ENCODE measurements around the gene CR1. TPM values are rescaled to one million over a fixed set of nuclear protein-coding genes. Genes with fewer than 3 reads are reported as not detected.

Gene CR1
- polyA plus RNA-seq, 1 experiment, result not detected

- POLR2A ChIA-PET, result no interaction called here
- no peak overlapping the region for H3K4me3 ChIP-seq (ENCODE audit: low read depth, low read length)
- H3K27me3 ChIP-seq (ENCODE audit: control insufficient read depth, insufficient read depth, low read length), result peaks cover 10% of the 10 kb centered on the region
- DNase-seq (ENCODE audit: low read depth, low spot score), result no peak
- H3K27ac ChIP-seq (ENCODE audit: low read depth, low read length), result no peak overlapping the region
- peaks cover 7% of the 10 kb centered on the region; the same call in 1 of the 2 replicates for H3K9me3 ChIP-seq (ENCODE audit: control insufficient read depth, insufficient read depth, low read length)
- no peak for TF ChIP-seq CTCF (IDR thresholded peaks at IDR 0.05; ENCODE audit: low read depth, low read length)
- CTCF ChIA-PET, result interaction anchor here (1.3 kb wide), 1 partner anchor 27 kb away, joined by 3 read pairs; no protein-coding TSS in a partner anchor
Observed at GRCh38 chr1:207647671-207648333, 151.8 kb downstream of the CR1 start.

- Histone ChIP-seq H3K27ac (ENCODE audit: low read depth, low read length) (no peak overlapping the region), H3K9me3 (ENCODE audit: control insufficient read depth, insufficient read depth, low read length) (peaks cover 7% of the 10 kb centered on the region; the same call in 1 of the 2 replicates), H3K4me3 (ENCODE audit: low read depth, low read length) (no peak overlapping the region), H3K27me3 (ENCODE audit: control insufficient read depth, insufficient read depth, low read length) (peaks cover 10% of the 10 kb centered on the region)
- POLR2A ChIA-PET, result no interaction called here
- TF ChIP-seq CTCF (IDR thresholded peaks at IDR 0.05; ENCODE audit: low read depth, low read length), result no peak
- CTCF ChIA-PET, result interaction anchor here (0.6 to 1.3 kb wide), 3 partner anchors 28 to 1822 kb away, joined by 3 to 4 read pairs (median 3); no protein-coding TSS in a partner anchor
- no peak for DNase-seq (ENCODE audit: low read depth, low spot score)
Observed at GRCh38 chr1:207648334-207649209, 152.6 kb downstream of the CR1 start.

- CTCF ChIA-PET, result interaction anchor here (0.5 to 1.3 kb wide), 4 partner anchors 29 to 1821 kb away, joined by 3 to 4 read pairs (median 3); no protein-coding TSS in a partner anchor
- Histone ChIP-seq H3K27ac (ENCODE audit: low read depth, low read length) (no peak overlapping the region), H3K4me3 (ENCODE audit: low read depth, low read length) (no peak overlapping the region), H3K27me3 (ENCODE audit: control insufficient read depth, insufficient read depth, low read length) (peaks cover 7% of the 10 kb centered on the region), H3K9me3 (ENCODE audit: control insufficient read depth, insufficient read depth, low read length) (peaks cover 7% of the 10 kb centered on the region; the same call in 1 of the 2 replicates)
- no peak for TF ChIP-seq CTCF (IDR thresholded peaks at IDR 0.05; ENCODE audit: low read depth, low read length)
- DNase-seq (ENCODE audit: low read depth, low spot score), result no peak
- POLR2A ChIA-PET, result no interaction called here
Observed at GRCh38 chr1:207649210-207649753, 153.3 kb downstream of the CR1 start.

- CTCF ChIA-PET, result interaction anchor here (1.1 kb wide), 1 partner anchor 48 kb away, joined by 4 read pairs; no protein-coding TSS in a partner anchor
- no peak for TF ChIP-seq CTCF (IDR thresholded peaks at IDR 0.05; ENCODE audit: low read depth, low read length)
Observed at GRCh38 chr1:207649865-207650580, 154.1 kb downstream of the CR1 start.

More at GRCh38 chr1:207649865-207650580, 154.1 kb downstream of the CR1 start:
- DNase-seq (ENCODE audit: low read depth, low spot score), result no peak
- Histone ChIP-seq H3K27me3 (ENCODE audit: control insufficient read depth, insufficient read depth, low read length) (peaks cover 6% of the 10 kb centered on the region), H3K27ac (ENCODE audit: low read depth, low read length) (no peak overlapping the region), H3K4me3 (ENCODE audit: low read depth, low read length) (no peak overlapping the region), H3K9me3 (ENCODE audit: control insufficient read depth, insufficient read depth, low read length) (peaks cover 7% of the 10 kb centered on the region; the same call in 1 of the 2 replicates)
- POLR2A ChIA-PET, result no interaction called here

All from AG04450 (cell line).